Activated CD4-positive, alpha-beta T cell treated with anti-CD3 and anti-CD28 coated beads, Interleukin-2, amount 10 ng/mL, durations not matched to agents 7 days and 5 days (primary cell): ENCODE results near the gene LMBRD1. TPM values are rescaled to one million over a fixed set of nuclear protein-coding genes. Genes with fewer than 3 reads are reported as not detected.

Source experiments
- CTCF ChIA-PET: fragments of 350-600 bp; sonication (Branson Sonifier 250); formaldehyde crosslinking; loops from one replicate; lab custom pipeline; 2021; ENCODE audit warnings: antibody characterized with exemption; lab: Charles Lee
- POLR2A ChIA-PET: fragments of 350-600 bp; sonication (Branson Sonifier 250); formaldehyde crosslinking; loops from one replicate; lab custom pipeline; 2021; ENCODE audit warnings: antibody characterized with exemption; lab: Charles Lee
- DNase-seq: peaks from one replicate; pipeline ENCODE4 v3.0.0-alpha.2; 2020
- H3K27ac Mint-ChIP-seq: one replicate; pipeline ENCODE4 v1.8.0; 2021; ENCODE audit warnings: mild to moderate bottlenecking, moderate library complexity, mixed read lengths
- H3K27me3 Mint-ChIP-seq: one replicate; pipeline ENCODE4 v1.8.0; 2021; ENCODE audit warnings: mixed read lengths
- H3K36me3 Mint-ChIP-seq: one replicate; pipeline ENCODE4 v1.8.0; 2021; ENCODE audit warnings: low read depth, mixed read lengths
- H3K4me1 Mint-ChIP-seq: one replicate; pipeline ENCODE4 v1.8.0; 2021; ENCODE audit warnings: mixed read lengths
- H3K4me3 Mint-ChIP-seq: one replicate; pipeline ENCODE4 v1.8.0; 2021; ENCODE audit warnings: mild to moderate bottlenecking, moderate library complexity, mixed read lengths
- H3K9me3 Mint-ChIP-seq: one replicate; pipeline ENCODE4 v1.8.0; 2021; ENCODE audit warnings: mixed read lengths
- total RNA-seq, 2 experiments: library from RNA; stranded (reverse); gene quantifications; one replicate each; pipeline ENCODE4 v1.2.3, GENCODE V29; 2021

The LMBRD1 gene
- total RNA-seq, 2 experiments from 2014 or later, result 23.5 to 30.5 TPM

- ChIA-PET CTCF (interaction anchor here (0.8 kb wide), 1 partner anchor 25 kb away, joined by 3 read pairs; no protein-coding TSS in a partner anchor), POLR2A (no interaction called here)
- peaks cover 53% of the 10 kb centered on the region for H3K36me3 Mint-ChIP-seq
- no peaks in the 10 kb centered on the region for H3K27me3 Mint-ChIP-seq
- peaks cover 10% of the 10 kb centered on the region for H3K4me1 Mint-ChIP-seq
- H3K27ac Mint-ChIP-seq, result no peak overlapping the region
- no peak overlapping the region for H3K4me3 Mint-ChIP-seq
- H3K9me3 Mint-ChIP-seq, result peaks cover 6% of the 10 kb centered on the region
- no peak for DNase-seq
Observed at GRCh38 chr6:69771158-69771906, 25.5 kb downstream of the LMBRD1 start.

- Mint-ChIP-seq H3K36me3 (peaks cover 39% of the 10 kb centered on the region), H3K27me3 (no peaks in the 10 kb centered on the region), H3K4me3 (no peak overlapping the region)
Observed at GRCh38 chr6:69768664-69769063, 28.1 kb downstream of the LMBRD1 start.

GRCh38 chr6:69763763-69764162 is 33.0 kb downstream of the LMBRD1 start:
- Mint-ChIP-seq H3K4me1 (peaks cover 2% of the 10 kb centered on the region), H3K27ac (no peak overlapping the region), H3K4me3 (no peak overlapping the region), H3K36me3 (peaks cover 12% of the 10 kb centered on the region), H3K27me3 (no peaks in the 10 kb centered on the region), H3K9me3 (peaks cover under 1% of the 10 kb centered on the region)
- no peak for DNase-seq
- ChIA-PET POLR2A (no interaction called here), CTCF (interaction anchor here (0.6 kb wide), 1 partner anchor 472 kb away, joined by 3 read pairs; no protein-coding TSS in a partner anchor)

More at GRCh38 chr6:69768664-69769063, 28.1 kb downstream of the LMBRD1 start:
- Mint-ChIP-seq H3K27ac (no peak overlapping the region), H3K9me3 (peaks cover 6% of the 10 kb centered on the region), H3K4me1 (peaks cover 10% of the 10 kb centered on the region)
- ChIA-PET POLR2A (no interaction called here), CTCF (no interaction called here)
- no peak for DNase-seq

GRCh38 chr6:69761853-69762252 is 35.0 kb downstream of the LMBRD1 start:
- no peak for DNase-seq
- peaks cover 3% of the 10 kb centered on the region for H3K4me1 Mint-ChIP-seq
- H3K27ac Mint-ChIP-seq, result no peak overlapping the region
- H3K4me3 Mint-ChIP-seq, result no peak overlapping the region
- no peaks in the 10 kb centered on the region for H3K27me3 Mint-ChIP-seq
- no peaks in the 10 kb centered on the region for H3K9me3 Mint-ChIP-seq
- ChIA-PET POLR2A (no interaction called here), CTCF (no interaction called here)
- peaks cover 14% of the 10 kb centered on the region for H3K36me3 Mint-ChIP-seq

- no peak for DNase-seq
- POLR2A ChIA-PET, result no interaction called here
- CTCF ChIA-PET, result no interaction called here
- H3K4me1 Mint-ChIP-seq, result peaks cover 6% of the 10 kb centered on the region
- H3K4me3 Mint-ChIP-seq, result no peak overlapping the region
- peaks cover 3% of the 10 kb centered on the region for H3K9me3 Mint-ChIP-seq
- H3K27ac Mint-ChIP-seq, result no peak overlapping the region
- H3K27me3 Mint-ChIP-seq, result no peaks in the 10 kb centered on the region
- H3K36me3 Mint-ChIP-seq, result peaks cover 18% of the 10 kb centered on the region
Observed at GRCh38 chr6:69758214-69758613, 38.6 kb downstream of the LMBRD1 start.

GRCh38 chr6:69756907-69757306 is 39.9 kb downstream of the LMBRD1 start:
- H3K4me3 Mint-ChIP-seq, result no peak overlapping the region
- POLR2A ChIA-PET, result no interaction called here
- CTCF ChIA-PET, result no interaction called here
- H3K27me3 Mint-ChIP-seq, result no peaks in the 10 kb centered on the region
- H3K9me3 Mint-ChIP-seq, result peaks cover 3% of the 10 kb centered on the region
- H3K27ac Mint-ChIP-seq, result no peak overlapping the region
- peaks cover 13% of the 10 kb centered on the region for H3K36me3 Mint-ChIP-seq
- no peak for DNase-seq
- H3K4me1 Mint-ChIP-seq, result peaks cover 6% of the 10 kb centered on the region

- H3K4me3 Mint-ChIP-seq, result no peak overlapping the region
- peaks cover 13% of the 10 kb centered on the region for H3K36me3 Mint-ChIP-seq
- no peaks in the 10 kb centered on the region for H3K27me3 Mint-ChIP-seq
- DNase-seq, result no peak
- peaks cover 3% of the 10 kb centered on the region for H3K9me3 Mint-ChIP-seq
- H3K27ac Mint-ChIP-seq, result no peak overlapping the region
- ChIA-PET POLR2A (no interaction called here), CTCF (interaction anchor here (1.1 kb wide), 1 partner anchor 54 kb away, joined by 4 read pairs; no protein-coding TSS in a partner anchor)
- peaks cover 6% of the 10 kb centered on the region for H3K4me1 Mint-ChIP-seq
Observed at GRCh38 chr6:69756366-69756765, 40.4 kb downstream of the LMBRD1 start.

GRCh38 chr6:69735027-69735426 is 61.8 kb downstream of the LMBRD1 start:
- no peaks in the 10 kb centered on the region for H3K9me3 Mint-ChIP-seq
- H3K36me3 Mint-ChIP-seq, result peaks cover under 1% of the 10 kb centered on the region
- no peak overlapping the region for H3K27ac Mint-ChIP-seq
- POLR2A ChIA-PET, result no interaction called here
- no peak for DNase-seq
- H3K4me1 Mint-ChIP-seq, result no peaks in the 10 kb centered on the region
- CTCF ChIA-PET, result interaction anchor here (0.9 kb wide), 1 partner anchor 50 kb away, joined by 3 read pairs; no protein-coding TSS in a partner anchor
- H3K27me3 Mint-ChIP-seq, result no peaks in the 10 kb centered on the region
- no peak overlapping the region for H3K4me3 Mint-ChIP-seq

- Mint-ChIP-seq H3K4me1 (no peaks in the 10 kb centered on the region), H3K36me3 (no peaks in the 10 kb centered on the region), H3K27me3 (no peaks in the 10 kb centered on the region), H3K27ac (no peak overlapping the region), H3K4me3 (no peak overlapping the region), H3K9me3 (no peaks in the 10 kb centered on the region)
- ChIA-PET CTCF (no interaction called here), POLR2A (no interaction called here)
- peak; percentile 9 for DNase-seq
Observed at GRCh38 chr6:69732640-69733039, 64.2 kb downstream of the LMBRD1 start.

- H3K36me3 Mint-ChIP-seq, result no peaks in the 10 kb centered on the region
- DNase-seq, result no peak
- no peaks in the 10 kb centered on the region for H3K27me3 Mint-ChIP-seq
- ChIA-PET CTCF (no interaction called here), POLR2A (no interaction called here)
- H3K4me1 Mint-ChIP-seq, result no peaks in the 10 kb centered on the region
- H3K9me3 Mint-ChIP-seq, result no peaks in the 10 kb centered on the region
- no peak overlapping the region for H3K27ac Mint-ChIP-seq
- no peak overlapping the region for H3K4me3 Mint-ChIP-seq
Observed at GRCh38 chr6:69732045-69732444, 64.8 kb downstream of the LMBRD1 start.

- Mint-ChIP-seq H3K36me3 (peaks cover 13% of the 10 kb centered on the region), H3K4me1 (no peaks in the 10 kb centered on the region)
Observed at GRCh38 chr6:69729870-69730449, 66.8 kb downstream of the LMBRD1 start.

GRCh38 chr6:69722683-69723082 is 74.1 kb downstream of the LMBRD1 start:
- no peak overlapping the region for H3K4me3 Mint-ChIP-seq
- peaks cover 36% of the 10 kb centered on the region for H3K36me3 Mint-ChIP-seq
- CTCF ChIA-PET, result no interaction called here
- no peaks in the 10 kb centered on the region for H3K4me1 Mint-ChIP-seq
- POLR2A ChIA-PET, result no interaction called here
- H3K9me3 Mint-ChIP-seq, result peaks cover 8% of the 10 kb centered on the region
- no peaks in the 10 kb centered on the region for H3K27me3 Mint-ChIP-seq
- no peak for DNase-seq
- no peak overlapping the region for H3K27ac Mint-ChIP-seq

More at GRCh38 chr6:69729870-69730449, 66.8 kb downstream of the LMBRD1 start:
- peaks cover 7% of the 10 kb centered on the region for H3K9me3 Mint-ChIP-seq
- CTCF ChIA-PET, result no interaction called here
- no peaks in the 10 kb centered on the region for H3K27me3 Mint-ChIP-seq
- POLR2A ChIA-PET, result no interaction called here
- no peak overlapping the region for H3K27ac Mint-ChIP-seq
- no peak for DNase-seq
- no peak overlapping the region for H3K4me3 Mint-ChIP-seq

- POLR2A ChIA-PET, result no interaction called here
- Mint-ChIP-seq H3K4me3 (no peak overlapping the region), H3K4me1 (no peaks in the 10 kb centered on the region), H3K9me3 (no peaks in the 10 kb centered on the region), H3K27me3 (no peaks in the 10 kb centered on the region), H3K27ac (no peak overlapping the region), H3K36me3 (peaks cover 35% of the 10 kb centered on the region)
- DNase-seq, result no peak
- CTCF ChIA-PET, result no interaction called here
Observed at GRCh38 chr6:69719602-69720193, 77.1 kb downstream of the LMBRD1 start.
